DMS114 treated with DMSO at 0.1 percent for 48 hours (cell line): ENCODE measurements around the gene ANAPC4.
"Not testable (repeated sequence)": the region's sequence is repeated elsewhere in the genome, so short reads cannot be mapped to it uniquely, and the experiment has no call there.

Experiments used
- DNase-seq: peaks from one replicate; lab custom pipeline; 2025; ENCODE audit not compliant: unreplicated experiment; lab: John Stamatoyannopoulos, UW

Gene ANAPC4

DNA sequence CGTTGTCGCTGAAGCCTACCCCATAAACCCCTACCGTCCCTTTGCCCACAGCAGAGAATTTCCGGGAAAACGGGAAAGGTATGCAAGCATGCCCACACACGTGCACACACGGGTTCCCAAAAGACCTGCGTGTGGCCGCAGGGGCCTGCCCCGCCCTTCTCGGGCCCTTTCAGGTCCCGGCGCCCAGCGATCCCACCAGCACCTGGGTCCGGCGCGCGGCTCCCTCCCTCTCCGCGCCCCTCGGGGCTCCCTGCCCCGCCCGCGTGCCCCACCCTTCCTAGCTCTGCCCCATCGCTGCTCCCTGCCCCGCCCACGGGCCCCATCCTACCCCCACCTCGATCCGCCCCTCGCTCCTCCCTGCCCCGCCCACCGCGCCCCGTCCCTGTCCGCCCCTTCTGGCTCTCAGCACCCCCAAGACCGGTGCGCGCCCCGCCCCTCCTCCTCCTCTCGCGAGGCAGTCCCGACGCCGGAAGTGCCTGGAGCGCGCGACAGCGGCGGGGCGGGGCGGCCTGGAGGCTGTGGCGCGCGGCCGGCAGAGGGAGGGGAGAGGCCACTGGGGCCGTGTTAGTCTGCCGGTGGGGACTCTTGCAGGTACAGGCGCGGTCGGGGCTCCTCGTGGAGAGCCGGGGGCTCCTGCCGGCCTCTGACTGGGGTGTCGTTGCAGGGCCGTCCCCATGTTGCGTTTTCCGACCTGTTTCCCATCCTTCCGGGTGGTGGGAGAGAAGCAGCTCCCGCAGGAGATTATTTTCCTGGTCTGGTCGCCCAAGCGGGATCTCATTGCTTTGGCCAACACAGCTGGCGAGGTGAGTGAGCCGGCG, at the start of gene ANAPC4:
TSS of gene ANAPC4 (plus strand) at position 510 of the 818 bp plus-strand sequence. CDS start at position 675, 165 bp downstream.
- DNase-seq = peak; percentile 78

- not testable (repeated sequence) for DNase-seq
Measured at GRCh38 chr4:25328463-25328862, 48.6 kb upstream of the ANAPC4 start.

DNA sequence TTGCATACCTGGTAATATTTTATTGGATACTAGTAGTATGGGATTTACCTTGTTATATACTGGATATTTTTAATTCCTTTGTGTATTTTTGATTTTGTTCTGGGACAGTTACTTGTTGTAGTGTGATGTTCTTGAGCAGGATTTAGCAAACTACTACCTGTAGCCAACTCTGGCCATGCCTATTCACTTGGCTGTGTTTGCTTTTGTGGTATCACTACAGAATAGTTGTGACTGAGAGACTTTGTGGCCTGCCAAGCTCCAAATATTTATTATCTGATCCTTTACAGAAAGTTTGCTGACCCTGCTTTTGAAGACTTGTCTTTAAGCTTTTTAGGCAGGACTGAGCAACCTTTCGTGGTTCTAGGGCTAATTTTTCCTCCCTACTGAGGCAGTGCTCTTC, 46.7 kb upstream of the ANAPC4 start:
- DNase-seq = no peak

DNA sequence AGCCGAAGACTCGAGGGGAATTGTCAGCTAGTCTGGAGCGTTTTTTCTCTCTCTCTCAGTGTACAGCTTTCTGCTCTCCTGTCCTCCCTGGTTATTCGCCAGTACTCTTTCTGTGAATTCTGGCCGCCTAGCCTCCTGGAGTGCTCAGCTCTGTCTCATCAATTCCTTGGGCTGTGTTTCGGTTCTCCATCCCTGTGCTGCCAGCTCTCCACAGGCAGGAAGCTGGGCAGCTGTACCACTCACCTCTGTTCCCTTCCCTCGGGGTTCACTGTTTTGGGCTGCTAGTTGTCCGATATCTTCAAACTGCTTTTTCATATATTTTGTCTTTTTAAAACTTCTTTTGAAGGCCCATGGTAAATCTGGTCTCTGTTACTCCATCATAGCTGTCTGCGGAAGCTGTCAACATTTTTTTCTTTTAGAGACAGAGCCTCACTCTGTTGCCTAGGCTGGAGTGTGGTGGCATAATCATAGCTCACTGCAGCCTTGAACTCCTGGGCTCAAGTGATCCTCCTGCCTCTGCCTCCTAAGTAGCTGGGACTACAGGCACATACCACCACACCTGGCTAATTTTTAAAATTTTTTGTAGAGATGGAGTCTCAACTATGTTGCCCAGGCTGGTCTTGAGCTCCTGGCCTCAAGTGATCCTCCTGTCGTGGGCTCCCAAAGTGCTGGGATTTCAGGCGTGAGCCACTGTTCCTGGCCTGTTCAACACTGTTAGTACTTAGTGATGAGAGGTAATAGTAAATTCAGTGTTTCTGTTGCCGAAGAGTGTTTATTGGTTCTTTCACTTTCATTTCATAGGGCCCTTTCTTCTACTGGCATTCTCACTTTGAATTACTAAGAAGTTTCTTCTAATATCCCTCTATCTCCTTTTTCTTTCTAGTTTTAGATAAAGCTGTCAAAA, 45.9 kb upstream of the ANAPC4 start:
- no peak for DNase-seq

GRCh38 chr4:25343671-25344070, 33.4 kb upstream of the ANAPC4 start:
- no peak for DNase-seq

DNA sequence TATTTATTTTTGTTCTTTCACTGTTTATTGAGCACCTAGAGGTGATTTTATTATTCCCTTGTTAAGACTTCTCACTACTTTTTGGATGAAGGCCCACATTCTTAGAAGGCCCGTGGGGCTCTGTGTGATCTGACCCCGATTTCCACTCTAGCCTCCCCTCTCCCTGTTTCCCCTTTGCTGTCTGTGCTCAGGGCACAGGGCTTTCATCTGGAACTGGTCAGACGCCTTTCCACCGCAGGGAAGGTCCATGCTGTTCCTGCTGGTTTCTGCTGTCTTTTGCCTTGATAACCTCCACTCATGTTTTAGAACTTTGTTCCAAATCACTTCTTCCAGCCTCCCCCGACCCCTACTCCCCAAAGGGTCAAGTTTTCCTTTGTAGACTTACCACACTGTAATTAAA, 31.3 kb upstream of the ANAPC4 start:
- DNase-seq = no peak

GRCh38 chr4:25346913-25347312, 30.1 kb upstream of the ANAPC4 start:
- no peak for DNase-seq

DNA sequence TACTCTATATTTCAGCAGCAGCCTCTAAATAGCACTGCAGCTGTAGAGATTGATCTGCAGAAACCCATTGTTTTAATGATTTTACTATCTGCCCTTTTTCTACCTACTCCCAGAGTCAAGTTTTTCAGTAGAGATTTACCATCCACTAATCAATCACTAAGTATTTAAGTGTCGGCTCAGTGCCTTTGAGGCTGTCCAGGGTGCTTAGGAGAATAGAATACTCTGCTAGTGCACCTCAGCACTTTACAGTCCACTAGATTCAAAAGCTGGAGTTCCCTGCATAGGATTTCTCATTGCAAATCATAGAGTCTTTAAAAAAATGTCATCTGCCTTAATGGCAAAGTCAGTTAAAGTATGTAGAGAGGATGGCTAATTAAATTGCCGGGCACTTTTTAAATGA, 29.6 kb upstream of the ANAPC4 start:
- DNase-seq = no peak

- no peak for DNase-seq
Measured at GRCh38 chr4:25347971-25348370, 29.1 kb upstream of the ANAPC4 start.

GRCh38 chr4:25350561-25350960, 26.5 kb upstream of the ANAPC4 start:
- no peak for DNase-seq

- DNase-seq = no peak
Measured at GRCh38 chr4:25351777-25352416, 25.2 kb upstream of the ANAPC4 start.

DNA sequence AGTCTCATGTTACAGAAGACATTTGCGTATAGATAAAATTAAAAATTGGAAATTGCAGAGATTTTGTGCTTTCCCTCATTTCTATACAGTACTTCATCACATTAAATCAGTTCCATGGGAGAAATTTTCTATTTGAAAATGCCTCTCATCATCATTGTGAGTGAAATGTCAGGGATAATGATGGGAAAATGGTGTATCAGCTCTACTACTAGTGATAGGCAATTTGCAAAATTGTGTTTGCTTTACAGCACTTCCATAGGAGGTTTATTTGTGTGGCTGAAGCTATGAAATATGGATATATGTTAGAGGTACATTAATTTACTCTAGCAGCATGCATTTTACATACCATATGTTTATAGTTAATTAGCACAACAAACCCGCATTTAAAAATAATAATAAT, 21.0 kb upstream of the ANAPC4 start:
- no peak for DNase-seq

GRCh38 chr4:25358515-25359275, 18.4 kb upstream of the ANAPC4 start:
- no peak for DNase-seq

DNA sequence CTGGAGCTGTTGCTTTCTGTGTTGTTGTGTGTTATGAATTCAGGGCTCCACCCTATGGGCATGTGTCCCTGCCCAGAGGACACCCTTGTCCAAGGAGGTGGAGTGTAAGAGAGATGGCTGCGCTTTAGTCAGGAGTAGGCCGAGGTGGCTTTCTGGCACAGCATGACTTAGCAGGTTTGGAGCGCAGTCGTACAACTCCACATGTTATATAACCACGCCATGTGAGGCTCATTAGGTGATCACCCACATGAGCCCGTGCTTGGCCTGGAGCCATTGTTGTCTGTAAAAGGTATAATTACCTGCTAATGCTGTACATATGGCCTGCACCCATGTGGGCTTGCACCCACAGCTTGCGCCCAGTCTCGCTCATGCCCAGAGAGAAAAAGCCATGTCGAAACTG, 15.8 kb upstream of the ANAPC4 start:
- DNase-seq = no peak

GRCh38 chr4:25367004-25367621, 9.9 kb upstream of the ANAPC4 start:
- peak; percentile 21 for DNase-seq

- DNase-seq = no peak
Measured at GRCh38 chr4:25367877-25368276, 9.2 kb upstream of the ANAPC4 start.

DNA sequence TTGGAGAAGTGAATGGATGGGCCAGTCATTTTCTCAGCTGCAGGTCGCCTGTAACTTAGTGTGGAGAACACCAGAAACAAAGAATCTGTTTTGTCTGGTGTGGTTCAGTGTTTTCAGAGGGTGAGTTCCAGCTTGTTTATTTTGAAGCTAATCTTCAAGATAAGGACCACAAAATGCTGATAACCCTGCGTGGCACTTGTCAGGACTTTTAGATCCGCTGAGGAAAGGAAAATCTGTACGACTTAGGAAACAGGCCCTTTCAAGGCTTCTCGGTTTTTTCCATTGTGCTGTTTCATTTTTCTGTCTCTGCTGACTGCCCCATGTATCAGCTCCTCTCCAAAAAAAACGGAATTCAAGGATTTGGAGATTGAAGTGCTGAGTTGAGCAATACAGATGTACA, 8.7 kb upstream of the ANAPC4 start:
- no peak for DNase-seq

- no peak for DNase-seq
Measured at GRCh38 chr4:25370242-25370641, 6.8 kb upstream of the ANAPC4 start.

DNA sequence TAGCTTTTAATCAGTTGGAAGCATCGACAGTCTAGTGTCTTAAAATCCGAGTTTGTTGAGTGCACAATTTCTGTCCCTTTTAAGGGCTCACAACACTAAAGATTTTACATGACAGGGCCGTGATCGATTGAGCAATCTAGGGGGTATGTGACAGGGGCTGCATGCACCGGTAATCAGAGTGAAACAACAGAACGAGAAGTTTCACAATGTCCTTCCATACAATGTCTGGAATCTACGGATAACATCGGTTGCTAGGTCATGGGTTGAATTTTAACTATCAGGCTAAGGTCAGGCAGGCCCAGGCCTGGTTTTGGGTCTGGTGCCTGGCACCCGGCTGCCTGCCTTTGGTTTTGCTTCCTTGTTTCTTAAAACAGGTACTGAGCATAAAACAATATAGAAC, 4.5 kb upstream of the ANAPC4 start:
- DNase-seq = not testable (repeated sequence)
